CD4-positive, alpha-beta T cell treated with Interleukin-1 beta for 1 hour (primary cell): ENCODE measurements around the gene RIPK3.
A peak's percentile ranks its signal among the peaks of the same experiment; 100 is the strongest.

ENCODE experiments used
- DNase-seq, 2 donors: peaks; one replicate each; pipeline ENCODE4 v3.0.0-alpha.2; 2020 to 2022

The RIPK3 gene

DNA sequence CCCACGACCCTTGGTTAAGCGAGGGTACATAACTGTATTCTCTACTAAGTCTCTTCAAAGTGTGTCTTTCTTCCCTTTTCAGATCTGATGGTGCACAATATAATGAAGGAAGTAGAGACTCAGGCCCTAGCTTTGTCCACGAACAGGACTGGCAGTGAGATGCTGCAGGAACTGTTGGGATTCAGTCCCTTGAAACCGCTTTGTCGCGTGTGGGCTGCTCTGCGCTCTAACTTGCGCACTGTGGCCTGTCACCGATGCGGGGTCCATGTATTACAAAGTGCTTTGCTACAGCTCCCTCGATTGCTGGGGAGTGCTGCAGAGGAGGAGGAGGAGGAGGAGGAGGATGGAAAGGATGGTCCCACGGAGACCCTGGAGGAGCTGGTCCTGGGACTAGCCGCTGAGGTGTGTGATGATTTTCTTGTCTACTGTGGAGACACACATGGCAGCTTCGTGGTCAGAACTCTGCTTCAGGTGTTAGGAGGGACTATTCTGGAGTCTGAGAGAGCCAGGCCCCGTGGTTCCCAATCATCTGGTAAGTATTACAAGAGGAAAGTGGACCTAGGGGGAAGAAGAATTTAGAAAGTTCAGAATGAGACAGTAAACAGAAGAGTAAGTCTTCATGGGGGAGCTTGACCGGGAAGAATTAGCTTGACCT, 39.3 kb downstream of the RIPK3 start:
- DNase-seq, result no peak

DNA sequence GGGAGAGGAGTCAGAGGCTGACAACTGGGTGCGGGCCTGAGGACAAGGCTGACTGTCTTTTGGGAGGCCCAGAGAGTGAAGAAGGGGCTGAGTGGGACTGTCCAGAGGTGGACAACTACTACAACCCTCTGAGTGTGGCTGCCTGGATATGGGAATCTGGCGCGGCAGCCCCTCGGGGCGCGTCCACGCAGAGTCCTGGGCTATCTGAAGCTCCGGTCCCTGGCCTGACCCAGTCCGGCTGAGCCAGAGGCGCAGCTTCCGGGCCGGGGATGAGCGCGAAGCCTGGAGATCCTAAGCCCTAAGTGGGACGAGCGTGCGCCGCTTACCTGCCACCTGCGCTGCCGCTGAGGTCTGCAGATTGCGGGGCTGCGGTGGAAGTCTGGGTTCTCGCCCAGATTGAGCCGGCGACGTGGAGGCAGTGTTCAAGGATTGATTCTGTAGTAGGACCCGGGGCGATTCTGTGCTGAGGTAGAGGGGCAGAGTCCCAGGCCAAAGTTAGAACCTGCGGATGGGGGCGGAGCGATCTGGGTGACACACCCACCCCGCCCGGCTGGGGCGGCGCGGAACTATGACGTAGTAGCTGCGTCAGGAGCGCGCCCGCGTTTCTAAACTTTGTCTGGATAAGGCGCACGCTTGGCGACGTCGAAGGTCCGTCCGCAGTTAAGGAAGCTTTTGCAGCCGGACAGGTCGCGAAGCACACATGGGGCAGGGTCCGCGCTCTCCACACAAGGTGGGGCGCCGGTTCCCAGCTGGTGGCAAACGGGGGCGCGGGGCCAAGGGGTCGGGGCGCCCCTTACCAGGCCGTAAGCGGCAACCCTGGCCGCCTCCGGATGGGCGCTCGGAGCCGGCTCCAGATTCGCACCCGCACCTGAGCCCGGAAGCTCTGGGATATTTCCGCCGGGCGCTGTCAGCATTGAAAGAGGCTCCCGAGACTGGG, 40.3 kb downstream of the RIPK3 start, which contains the start of the genes DHRS1 and NOP9:
DHRS1 (minus strand) TSS at position 526 of the 937 bp plus-strand sequence. CDS start 674 bp downstream, outside the sequence.
NOP9 (plus strand) TSS at position 596 of the 937 bp plus-strand sequence; CDS start at position 701, 105 bp downstream.
- DNase-seq, result peak; percentile 88 to 91

DNA sequence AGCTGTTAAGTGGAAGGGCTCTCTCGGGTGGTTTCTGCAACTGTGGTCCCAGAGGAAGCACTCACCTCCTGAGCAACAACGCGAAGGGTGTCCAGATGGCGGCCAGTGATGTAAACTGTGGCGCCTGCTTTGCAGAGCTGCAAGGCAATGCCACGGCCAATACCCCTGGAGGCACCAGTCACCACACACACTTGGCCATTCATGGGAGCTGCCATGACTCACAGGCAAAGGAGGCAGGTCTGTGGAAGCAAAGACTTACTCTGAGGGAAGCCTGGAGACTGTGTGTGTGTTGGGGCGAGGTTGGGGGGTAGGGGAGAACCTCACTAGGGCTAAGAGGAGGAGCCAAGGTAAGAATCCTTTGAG, 40.9 kb downstream of the RIPK3 start:
- peak in 1 of 2 donors; percentile 25 for DNase-seq

DNA sequence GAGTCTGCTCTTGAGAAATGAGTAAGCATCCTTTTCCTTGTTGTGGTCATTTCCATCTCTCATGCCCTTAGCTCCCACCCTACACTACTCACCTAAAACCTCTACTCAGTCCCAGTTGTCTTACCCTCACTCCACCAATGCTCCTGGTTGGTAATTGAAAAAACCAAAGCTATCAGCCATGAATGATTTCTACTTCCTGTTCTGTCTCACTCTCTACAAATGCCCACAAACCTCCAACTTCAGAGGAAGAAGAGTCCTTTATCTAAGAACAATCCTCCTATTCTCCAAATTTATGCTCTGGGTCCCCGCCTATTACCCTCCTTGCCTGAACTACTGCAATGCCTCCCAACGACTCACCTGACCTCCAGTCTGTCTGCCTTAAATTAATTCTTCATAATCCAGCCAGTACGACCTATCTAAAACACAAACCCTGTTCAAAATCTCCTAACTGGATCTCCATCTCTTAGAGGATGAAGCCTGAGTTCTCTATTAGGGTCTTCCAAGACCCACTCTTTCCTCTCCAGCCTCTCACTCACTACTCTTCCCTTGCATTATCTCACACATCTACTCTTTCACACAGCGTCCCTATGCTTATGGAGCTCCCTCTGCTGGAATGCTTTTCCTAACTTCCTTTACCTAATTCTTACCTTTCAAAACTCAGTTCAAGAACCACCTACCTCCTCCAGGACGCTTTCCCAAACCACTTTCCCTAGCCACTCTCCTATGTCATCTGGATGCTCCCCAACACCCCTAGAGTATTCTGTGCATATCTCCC, 42.4 kb downstream of the RIPK3 start:
- DNase-seq, result no peak

DNA sequence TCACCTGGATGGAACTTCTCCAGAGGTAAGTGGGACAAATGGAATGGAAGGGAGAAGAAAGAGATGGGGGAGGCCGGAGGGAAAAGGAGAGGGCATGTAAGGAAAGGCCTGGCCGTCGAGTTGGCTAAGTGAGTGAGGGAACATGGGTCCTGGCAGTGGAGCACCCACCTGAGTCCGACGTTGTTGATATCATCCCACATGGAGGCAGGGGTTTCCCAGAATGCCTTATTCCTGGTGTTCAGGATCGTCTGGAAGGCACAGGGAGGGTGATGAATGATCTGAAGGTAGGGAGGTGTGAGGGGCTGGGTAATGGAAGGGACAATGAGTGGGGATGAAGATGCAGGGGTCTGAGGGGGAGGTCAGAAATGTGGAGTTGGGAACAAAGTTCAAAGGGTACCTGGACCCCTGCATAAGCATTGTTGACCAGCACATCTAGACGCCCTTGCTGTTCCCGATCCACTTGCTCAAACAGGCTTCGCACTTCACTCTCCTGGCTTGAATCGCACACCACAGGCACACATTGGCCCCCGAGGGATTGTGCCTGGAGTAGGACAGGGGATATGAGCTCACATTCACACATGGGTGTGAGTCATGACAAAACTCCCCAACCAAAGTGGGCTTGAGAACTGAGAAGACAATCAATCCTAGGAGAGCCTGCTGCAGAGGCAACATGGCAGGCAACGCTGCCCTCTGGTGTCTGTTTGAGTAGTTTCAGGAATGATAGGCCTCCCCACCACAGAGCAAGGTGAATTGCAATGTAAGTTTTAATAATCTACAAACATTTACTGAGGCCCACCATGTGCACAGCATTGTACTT, 43.2 kb downstream of the RIPK3 start:
- peak; percentile 81 for DNase-seq

DNA sequence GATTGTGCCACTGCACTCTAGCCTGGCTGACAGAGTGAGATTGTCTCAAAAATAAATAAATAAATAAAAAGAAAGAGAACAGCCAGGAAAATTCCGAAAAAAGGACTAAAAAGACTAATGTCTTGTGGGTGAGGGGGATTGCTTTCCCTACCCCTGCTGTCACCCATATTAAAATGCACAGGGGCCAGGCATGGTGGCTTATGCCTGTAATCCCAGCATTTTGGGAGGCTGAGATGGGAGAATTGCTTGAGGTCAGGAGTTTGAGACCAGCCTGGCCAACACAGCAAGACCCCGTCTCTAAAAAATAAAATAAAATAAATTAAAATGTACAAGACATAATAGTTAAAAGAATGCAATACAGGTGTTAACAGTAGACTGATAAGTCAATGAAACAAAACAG, 46.3 kb downstream of the RIPK3 start:
- no peak for DNase-seq

DNA sequence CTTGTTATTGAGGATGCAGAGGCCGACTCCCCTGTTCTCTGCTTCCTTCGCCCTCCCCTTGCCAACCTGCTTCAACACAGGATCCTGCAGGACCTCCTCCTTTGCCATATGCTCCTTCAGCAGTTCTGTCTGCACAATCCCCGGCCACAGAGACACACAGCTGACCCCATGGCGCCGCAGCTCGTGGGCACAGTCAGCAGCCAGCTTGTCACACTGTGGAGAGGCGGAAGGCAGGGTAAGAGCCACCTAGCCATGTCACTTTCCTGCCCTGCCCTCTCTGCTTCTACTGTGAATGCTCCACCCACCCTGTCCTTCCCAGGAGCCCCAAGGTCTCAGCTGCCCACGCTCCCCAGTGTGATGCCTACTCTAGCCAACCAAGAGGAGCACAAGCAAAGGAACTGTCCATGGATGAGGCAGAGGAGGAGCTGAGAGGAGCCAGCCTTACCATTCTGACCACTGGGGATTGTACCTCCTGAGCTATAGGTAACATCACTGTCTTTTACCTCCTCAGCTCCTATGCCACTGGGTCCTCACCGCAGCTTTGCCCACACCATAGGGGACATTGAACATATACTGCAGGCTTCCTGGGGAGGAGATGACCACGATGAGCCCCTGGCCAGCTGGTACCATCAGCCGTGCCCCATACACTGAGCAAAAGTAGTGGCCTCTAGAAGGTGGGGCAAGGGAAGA, 47.5 kb downstream of the RIPK3 start:
- DNase-seq, result no peak

DNA sequence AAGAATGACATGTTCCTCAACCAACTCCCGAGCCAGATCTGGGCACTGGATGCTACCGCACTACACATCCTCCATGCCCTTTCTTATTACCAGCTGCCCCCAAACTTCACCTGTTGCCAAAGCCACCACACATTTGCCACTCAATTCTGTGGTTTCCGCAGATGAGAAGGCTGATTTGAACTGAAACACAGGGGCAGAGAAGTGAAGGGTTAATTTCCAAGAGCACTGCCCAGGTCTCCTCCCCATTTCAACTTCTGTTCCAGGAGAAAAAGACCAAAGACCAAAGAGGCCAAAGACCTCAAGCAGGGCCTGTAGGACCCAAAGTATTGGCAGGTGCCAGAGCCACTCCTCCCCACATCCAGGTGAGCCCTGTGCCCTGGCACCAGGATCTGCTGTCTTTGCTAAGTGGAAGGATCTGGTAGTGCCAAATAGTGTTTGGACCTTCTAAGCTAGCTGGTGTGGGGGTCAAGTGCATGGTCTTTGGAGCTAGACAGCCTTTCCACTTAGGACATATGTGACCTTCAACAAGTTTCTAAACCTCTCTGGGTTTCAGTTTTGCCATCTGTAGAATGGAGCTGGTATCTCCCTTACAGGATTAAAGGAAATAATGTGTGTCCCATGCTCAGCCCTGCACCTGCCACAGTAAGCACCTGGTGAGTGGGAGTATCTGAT, 48.2 kb downstream of the RIPK3 start:
- DNase-seq, result no peak

DNA sequence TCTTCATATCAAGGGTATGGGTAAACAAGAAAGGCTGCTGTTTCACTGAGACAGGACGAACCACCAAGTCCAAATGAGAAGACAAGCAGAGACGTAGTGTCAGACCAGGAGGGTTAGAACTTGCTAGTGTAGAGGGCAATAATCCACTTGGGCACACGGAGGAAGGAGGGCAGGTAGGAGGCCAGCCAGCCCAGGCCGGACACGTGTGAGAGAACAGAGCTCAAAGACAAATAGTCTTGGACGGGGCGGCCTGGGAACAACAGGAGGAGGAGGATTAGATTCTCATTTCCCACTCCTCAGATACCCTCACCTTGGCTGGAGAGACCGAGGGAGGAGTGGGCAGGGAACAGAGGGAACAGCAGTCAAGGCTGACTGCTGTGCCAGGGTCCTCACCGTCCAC, 49.0 kb downstream of the RIPK3 start:
- DNase-seq, result no peak

DNA sequence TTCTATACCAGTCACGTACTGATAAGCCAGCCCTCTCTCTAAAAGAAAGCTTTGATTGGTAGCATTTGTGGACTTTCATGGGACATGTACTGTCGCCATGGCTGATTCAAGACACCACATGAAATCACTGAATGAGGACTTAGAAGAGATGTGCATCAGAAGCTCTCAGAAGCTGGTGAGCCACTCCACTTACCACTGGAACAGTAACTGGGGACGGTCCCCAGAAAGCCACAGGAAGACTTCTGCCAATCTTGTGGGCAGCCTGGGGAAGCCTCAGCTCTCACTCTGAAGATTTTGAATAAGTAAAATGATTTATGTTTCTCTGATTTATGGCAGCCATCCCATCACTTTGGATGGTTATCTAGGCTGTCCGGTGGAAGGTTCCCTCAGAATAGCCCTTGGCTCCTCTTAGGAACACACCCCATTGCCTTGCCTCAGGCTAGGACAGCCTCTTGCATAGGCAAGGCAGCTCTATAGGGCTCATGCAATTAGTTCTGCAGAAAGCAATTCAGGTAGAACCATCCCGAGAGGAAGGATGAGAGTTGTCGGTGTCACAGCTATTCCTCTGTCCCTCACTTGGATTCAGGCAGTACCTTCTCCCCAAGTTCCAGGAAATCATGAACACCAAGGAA, 50.0 kb downstream of the RIPK3 start:
- DNase-seq, result no peak

DNA sequence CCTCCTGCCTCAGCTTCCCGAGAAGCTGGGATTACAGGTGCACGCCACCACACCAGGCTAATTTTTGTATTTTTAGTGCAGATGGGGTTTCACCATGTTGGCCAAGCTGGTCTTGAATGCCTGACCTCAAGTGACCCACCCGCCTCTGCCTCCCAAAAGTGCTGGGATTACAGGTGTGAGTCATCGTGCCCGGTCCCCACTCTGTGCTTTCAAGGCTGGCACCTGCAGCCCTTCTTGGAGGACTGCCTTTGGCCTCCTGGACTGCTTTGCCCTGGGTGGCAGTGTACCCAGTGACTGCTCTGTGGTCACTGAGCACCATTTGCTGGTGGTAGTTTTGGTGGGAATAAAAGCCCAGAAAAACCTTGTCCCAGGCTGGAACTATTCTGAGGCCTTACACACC, 52.8 kb downstream of the RIPK3 start:
- DNase-seq, result no peak
